ENCODE measurements around the gene DLGAP1. TPM values are rescaled to one million over a fixed set of nuclear protein-coding genes. Genes with fewer than 3 reads are reported as not detected.

The DLGAP1 gene
- total RNA-seq, 1 donor from 2014 or later, result 2.0 TPM

GRCh38 chr18:3952031-3952430 lies 503.1 kb downstream of the DLGAP1 start:
- no peaks in the 10 kb centered on the region for H3K4me1 ChIP-seq
- no peaks in the 10 kb centered on the region for H3K27me3 ChIP-seq
- H3K9me3 ChIP-seq, result no peaks in the 10 kb centered on the region
- H3K4me3 ChIP-seq, result no peak overlapping the region
- DNase-seq (ENCODE audit: low spot score in 2 of 2), result no peak
- no peak overlapping the region for H3K27ac ChIP-seq
- intact Hi-C loops (cut with DNase I), result no loop called here
- H3K36me3 ChIP-seq, result no peaks in the 10 kb centered on the region
- TF ChIP-seq CTCF (IDR thresholded peaks at IDR 0.05), result no peak

GRCh38 chr18:3950668-3951404 lies 504.3 kb downstream of the DLGAP1 start:
- no peaks in the 10 kb centered on the region for H3K4me1 ChIP-seq
- H3K36me3 ChIP-seq, result no peaks in the 10 kb centered on the region
- no peak for DNase-seq (ENCODE audit: low spot score in 2 of 2)

GRCh38 chr18:3948958-3949357 lies 506.1 kb downstream of the DLGAP1 start:
- H3K27ac ChIP-seq, result no peak overlapping the region
- no peak for DNase-seq (ENCODE audit: low spot score in 2 of 2)
- intact Hi-C loops (cut with DNase I), result no loop called here
- H3K27me3 ChIP-seq, result no peaks in the 10 kb centered on the region
- no peak for TF ChIP-seq CTCF (IDR thresholded peaks at IDR 0.05)
- no peaks in the 10 kb centered on the region for H3K36me3 ChIP-seq
- H3K9me3 ChIP-seq, result no peaks in the 10 kb centered on the region
- H3K4me3 ChIP-seq, result no peak overlapping the region
- H3K4me1 ChIP-seq, result no peaks in the 10 kb centered on the region

More at GRCh38 chr18:3950668-3951404, 504.3 kb downstream of the DLGAP1 start:
- intact Hi-C loops (cut with DNase I), result no loop called here
- TF ChIP-seq CTCF (IDR thresholded peaks at IDR 0.05), result no peak
- no peaks in the 10 kb centered on the region for H3K27me3 ChIP-seq
- no peak overlapping the region for H3K27ac ChIP-seq
- H3K9me3 ChIP-seq, result no peaks in the 10 kb centered on the region
- H3K4me3 ChIP-seq, result no peak overlapping the region

GRCh38 chr18:3947383-3947782 lies 507.7 kb downstream of the DLGAP1 start:
- Histone ChIP-seq H3K4me3 (no peak overlapping the region), H3K27me3 (no peaks in the 10 kb centered on the region), H3K27ac (no peak overlapping the region), H3K36me3 (no peaks in the 10 kb centered on the region), H3K4me1 (no peaks in the 10 kb centered on the region), H3K9me3 (no peaks in the 10 kb centered on the region)
- intact Hi-C loops (cut with DNase I), result no loop called here
- no peak for DNase-seq (ENCODE audit: low spot score in 2 of 2)
- TF ChIP-seq CTCF (IDR thresholded peaks at IDR 0.05), result no peak

- no peak for TF ChIP-seq CTCF (IDR thresholded peaks at IDR 0.05)
- Histone ChIP-seq H3K4me1 (no peaks in the 10 kb centered on the region), H3K4me3 (no peak overlapping the region), H3K9me3 (no peaks in the 10 kb centered on the region), H3K27me3 (no peaks in the 10 kb centered on the region), H3K36me3 (no peaks in the 10 kb centered on the region), H3K27ac (no peak overlapping the region)
- no peak for DNase-seq (ENCODE audit: low spot score in 2 of 2)
- intact Hi-C loops (cut with DNase I), result no loop called here
Observed at GRCh38 chr18:3935305-3935704, 519.8 kb downstream of the DLGAP1 start.

Measured in ascending aorta (tissue), 2 donors.